Activated naive CD4-positive, alpha-beta T cell treated with anti-CD3 and anti-CD28 coated beads, Interleukin-2, amount 50 U/mL, for 16 hours (primary cell): Measurements from ENCODE around the gene CISD1.
"Not testable (repeated sequence)": the region's sequence is repeated elsewhere in the genome, so short reads cannot be mapped to it uniquely, and the experiment has no call there.

Experiments used
- DNase-seq: peaks from one replicate; pipeline ENCODE4 v3.0.0-alpha.2; 2020

The CISD1 gene

DNA sequence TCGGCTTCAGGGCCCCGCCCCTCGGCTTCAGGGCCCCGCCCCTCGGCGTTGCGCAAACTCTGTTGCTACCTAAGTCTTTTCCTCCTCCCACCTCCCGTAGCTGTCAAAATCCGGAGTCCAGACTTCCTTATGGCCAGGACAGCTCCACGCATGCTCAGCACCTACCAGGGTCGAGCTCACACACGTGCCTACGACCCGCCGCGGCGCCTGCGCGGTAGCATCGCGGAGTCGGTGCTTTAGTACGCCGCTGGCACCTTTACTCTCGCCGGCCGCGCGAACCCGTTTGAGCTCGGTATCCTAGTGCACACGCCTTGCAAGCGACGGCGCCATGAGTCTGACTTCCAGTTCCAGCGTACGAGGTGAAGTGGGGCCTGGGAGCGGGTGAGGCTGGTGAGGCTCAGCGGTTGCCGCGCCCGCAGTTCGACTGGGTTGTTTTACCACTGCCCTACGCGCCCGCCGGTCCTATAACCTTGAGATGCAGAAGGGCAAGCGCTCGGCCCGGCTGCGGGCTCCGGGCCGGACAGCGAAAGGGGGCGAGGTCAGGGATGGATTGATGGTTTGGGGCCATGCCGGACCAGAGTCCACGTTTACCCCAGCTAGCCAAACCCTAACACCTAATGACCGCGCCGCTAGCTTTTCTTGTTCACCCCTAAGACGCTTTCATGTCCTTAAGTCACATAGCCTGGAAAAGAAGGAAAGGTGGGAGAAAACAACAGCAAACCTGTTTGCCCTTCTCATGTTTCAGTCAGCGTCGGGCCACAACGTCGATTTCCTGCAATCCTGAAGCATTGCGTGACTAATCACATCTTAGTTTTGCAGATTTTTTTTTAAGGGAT lies at the start of gene CISD1:
TSS of gene CISD1 (plus strand) at position 217 of the 836 bp plus-strand sequence. CDS start at position 329, 112 bp downstream.
- peak; percentile 95 for DNase-seq

DNA sequence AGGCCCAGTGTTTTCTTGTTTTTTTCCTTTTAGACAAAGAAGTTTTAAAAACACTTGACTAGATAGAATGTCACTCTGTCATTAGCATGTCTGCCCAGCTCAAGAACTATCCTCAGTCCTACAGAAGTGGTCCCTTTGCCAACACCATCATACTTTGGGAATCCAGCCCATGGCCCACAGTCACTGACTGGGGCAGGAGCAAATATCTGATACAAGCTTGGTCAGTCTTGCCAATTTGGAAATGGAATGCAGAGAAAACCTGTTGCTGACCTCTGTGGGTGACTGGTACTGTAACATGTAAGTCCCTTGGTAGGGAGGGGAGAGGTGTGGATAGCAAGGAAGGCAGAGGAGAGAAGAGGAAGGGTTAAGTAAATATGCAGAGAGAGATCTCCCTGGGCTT lies 49.1 kb upstream of the CISD1 start:
- DNase-seq, result no peak

DNA sequence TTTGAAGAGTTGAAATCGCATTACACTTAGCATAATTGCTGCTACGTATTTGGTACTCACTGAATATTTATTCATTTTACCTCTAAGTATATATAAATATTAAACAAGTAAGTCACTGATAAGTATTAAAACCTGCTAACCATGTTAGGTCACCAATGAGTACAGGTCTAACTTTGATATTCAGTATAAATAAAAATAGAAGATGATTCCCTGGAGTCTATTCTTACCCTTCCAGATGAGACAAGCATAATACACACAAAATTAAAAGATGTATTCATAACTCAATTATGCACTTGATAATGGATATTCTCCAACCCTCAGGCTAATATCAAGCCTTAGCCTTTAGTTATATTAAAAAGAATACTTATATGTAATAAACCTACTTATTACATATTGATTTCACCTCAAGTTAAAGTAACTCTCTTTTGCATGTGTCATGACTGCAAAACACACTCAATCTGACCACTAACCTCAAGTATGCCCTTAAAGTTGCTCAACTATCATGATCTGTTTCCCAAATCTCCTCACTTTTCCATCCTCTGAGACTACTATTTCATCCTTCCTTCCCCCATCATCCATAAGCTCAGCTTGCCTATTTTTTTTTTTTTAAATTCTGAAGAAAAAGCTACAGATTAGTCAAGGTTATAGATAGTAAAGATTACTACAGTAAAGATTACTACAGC lies 48.1 kb upstream of the CISD1 start:
- DNase-seq, result no peak

DNA sequence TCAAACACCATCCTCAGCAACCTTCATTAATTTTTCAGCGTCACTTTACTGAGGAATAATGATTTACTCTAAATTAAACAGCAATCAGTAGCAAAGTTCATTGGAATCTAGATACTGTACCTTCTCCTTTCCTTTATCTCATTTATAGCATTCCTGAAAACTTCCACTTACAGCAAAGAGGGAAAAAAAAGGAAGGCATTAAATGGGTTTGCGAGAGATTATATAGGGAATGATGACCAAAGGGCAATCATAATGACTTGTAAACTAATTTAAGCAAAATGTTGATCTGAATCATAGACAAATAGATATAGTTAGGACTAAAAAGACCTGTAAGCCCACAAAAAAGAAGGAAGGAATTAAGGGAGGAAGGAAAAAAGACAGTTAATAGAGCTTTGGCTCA lies 43.3 kb upstream of the CISD1 start:
- no peak for DNase-seq

DNA sequence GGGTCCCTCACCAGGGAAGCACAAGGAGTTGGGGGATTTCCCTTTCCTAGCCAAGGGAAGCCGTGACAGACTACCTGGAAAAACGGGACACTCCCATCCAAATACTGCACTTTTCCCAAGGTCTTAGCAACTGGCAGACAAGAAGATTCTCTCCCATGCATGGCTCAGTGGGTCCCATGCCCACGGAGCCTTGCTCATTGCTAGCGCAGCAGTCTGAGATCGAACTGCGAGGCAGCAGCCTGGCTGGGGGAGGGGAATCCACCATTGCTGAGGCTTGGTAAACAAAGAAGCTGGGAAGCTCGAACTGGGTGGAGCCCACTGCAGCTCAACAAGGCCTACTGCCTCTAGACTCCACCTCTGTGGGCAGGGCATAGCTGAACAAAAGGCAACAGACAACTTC lies 39.1 kb upstream of the CISD1 start:
- not testable (repeated sequence) for DNase-seq

DNA sequence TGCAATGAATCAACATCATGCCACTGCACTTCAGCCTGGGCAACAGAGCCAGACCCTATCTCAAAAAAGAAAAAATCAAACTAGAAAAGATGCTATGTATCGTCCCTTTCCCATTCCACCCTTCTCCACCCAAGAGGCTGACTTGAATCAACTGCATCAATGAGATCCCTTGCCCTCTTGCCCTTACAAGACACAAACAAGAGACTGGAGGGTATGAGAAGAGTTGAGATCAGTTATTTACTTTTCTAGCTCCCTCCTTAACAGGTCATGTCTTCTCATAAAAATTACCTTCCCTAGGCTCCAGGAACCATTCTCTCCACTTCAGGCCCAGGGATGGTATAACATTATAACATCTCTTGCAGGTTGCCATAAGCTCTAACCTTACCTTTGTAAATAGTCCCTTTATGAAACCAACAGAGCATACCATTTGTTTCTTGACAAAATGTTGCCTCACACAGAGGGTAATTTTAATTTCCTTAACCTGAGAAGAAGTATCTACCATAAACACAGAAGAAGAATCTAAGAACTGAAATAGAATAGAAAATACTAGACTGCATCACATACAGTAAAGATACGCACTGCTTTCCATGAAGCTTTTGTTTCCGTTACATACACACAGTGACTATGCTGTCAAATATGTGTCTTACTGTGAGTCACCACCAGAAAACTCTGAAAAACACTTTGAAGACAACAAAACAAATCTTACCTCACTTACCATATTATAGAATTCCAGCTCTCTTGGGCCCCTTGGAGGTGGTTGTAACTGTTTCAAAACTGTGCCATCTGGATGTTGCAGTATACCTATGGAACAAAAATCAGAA lies 31.7 kb upstream of the CISD1 start:
- no peak for DNase-seq

DNA sequence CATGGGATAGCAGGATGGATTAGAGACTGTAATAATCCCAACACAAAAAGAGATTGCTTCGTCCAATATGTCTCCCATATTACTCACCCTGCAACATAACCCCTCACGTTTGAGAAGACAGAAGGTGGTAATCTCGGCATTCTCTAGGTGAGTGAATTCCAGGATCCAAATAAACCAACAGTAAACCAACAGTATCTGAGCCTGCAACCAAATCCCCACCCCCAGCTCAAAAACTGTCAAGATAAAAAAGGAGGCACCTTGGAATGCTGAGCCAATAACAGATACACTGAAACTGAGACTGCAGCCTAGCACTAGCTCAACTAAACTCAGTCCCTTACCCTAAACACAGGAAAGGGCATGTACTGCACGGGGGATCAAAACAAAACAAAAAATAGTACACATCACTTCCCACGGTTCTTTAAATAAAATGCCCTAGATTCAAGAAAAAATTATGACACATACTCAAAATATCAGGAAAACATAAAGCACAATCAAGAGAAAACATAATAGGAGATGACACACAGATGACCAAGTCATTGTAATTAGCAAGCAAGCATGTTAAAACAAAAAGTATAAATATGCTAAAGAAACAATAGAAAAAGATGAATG lies 29.3 kb upstream of the CISD1 start:
- DNase-seq, result no peak

DNA sequence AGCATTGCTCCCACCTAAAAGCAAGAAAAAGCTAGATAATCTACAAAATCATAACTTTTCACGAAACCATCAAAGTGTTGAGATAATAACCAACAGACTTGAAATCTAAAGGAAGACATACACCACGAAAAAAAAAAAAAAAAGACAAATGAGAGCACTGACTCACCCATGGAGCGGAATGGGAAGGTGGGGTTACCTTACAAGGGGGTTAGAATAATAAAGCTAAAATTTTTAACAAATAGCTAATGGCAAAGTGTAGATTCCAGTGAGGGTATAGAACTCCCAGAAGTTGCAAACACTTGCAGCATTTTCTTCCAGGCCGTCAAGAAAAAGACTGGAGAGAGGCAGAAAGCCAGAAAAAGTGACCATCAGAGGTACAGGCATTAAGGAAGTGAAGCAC lies 28.4 kb upstream of the CISD1 start:
- no peak for DNase-seq

DNA sequence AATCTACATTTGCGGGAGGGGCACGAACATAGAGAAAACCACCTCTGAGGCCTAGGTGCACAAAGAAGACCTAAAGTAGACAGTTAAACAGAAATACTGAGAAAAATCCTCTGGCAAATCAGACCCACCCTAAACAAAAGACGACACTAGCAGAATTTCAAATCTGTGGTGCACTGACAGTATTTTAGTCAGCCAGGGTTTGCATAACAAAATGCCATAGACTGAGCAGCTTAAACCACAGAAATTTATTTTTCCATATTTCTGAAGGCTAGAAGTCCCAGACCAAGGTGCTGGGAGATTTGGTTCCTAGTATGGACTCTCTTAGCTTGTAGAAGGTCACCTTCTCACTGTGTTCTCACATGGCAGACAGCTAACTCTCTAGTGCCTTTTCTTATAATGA lies 27.6 kb upstream of the CISD1 start:
- DNase-seq, result no peak

DNA sequence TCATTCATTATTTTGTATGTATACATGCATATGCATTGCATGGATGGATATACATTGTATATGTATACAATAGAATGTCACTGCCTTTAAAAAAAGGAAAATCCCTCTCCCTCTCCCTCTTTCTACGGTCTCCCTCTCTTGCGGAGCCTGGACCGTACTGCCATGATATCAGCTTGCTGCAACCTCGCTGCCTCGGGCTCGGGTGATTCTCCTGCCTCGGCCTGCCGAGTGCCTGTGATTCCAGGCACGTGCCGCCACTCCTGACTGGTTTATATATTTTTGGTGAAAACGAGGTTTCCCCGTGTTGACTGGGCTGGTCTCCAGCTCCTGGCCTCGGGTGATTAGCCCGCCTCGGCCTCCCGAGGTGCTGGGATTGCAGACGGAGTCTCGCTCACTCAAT lies 25.7 kb upstream of the CISD1 start:
- no peak for DNase-seq

DNA sequence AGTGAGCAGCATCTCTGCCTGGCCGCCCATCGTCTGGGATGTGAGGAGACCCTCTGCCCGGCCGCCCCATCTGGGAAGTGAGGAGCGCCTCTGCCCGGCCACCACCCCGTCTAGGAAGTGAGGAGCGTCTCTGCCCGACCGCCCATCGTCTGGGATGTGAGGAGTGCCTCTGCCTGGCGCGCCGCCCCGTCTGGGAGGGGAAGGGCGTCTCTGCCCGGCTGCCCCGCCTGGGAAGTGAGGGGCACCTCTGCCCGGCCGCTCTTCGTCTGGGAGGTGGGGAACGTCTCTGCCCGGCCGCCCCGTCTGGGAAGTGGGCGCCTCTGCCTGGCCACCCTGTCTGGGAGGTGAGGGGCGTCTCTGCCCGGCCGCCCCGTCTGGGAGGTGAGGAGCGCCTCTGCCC lies 25.2 kb upstream of the CISD1 start:
- DNase-seq, result not testable (repeated sequence)

DNA sequence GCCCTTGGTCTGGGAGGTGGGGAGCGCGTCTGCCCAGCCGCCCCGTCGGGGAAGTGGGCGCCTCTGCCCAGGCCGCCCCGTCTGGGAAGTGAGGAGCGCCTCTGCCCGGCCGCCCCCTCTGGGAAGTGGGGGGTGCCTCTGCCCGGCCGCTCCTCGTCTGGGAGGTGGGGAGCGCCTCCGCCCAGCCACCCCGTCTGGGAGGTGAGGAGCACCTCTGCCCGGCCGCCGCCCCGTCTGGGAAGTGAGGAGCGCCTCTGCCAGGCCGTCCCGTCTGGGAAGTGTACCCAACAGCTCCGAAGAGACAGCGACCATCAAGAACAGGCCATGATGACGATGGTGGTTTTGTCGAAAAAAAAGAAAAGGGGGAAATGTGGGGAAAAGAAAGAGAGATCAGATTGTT lies 24.7 kb upstream of the CISD1 start:
- not testable (repeated sequence) for DNase-seq

DNA sequence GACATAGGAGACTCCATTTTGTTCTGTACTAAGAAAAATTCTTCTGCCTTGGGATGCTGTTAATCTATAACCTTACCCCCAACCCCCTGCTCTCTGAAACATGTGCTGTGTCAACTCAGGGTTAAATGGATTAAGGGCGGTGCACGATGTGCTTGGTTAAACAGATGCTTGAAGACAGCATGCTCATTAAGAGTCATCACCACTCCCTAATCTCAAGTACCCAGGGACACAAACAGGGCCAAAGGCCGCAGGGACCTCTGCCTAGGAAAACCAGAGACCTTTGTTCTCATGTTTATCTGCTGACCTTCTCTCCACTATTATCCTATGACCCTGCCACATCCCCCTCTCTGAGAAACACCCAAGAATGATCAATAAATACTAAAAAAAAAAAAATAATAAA lies 24.3 kb upstream of the CISD1 start:
- DNase-seq, result not testable (repeated sequence)

DNA sequence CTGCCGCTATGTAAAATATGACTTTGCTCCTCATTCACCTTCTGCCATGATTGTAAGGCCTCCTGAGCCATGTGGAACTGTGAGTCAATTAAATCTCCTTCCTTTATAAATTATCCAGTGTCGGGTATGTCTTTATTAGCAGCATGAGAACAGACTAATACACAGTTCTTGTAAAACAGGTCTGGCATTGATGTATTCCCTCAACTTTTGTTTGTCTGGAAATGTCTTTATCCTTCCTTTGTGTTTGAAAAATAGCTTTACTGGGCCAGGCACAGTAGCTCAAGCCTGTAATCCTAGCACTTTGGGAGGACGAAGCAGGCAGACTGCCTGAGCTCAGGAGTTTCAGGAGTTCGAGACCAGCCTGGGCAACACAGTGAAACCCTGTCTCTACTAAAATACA lies 15.8 kb upstream of the CISD1 start:
- DNase-seq, result no peak

DNA sequence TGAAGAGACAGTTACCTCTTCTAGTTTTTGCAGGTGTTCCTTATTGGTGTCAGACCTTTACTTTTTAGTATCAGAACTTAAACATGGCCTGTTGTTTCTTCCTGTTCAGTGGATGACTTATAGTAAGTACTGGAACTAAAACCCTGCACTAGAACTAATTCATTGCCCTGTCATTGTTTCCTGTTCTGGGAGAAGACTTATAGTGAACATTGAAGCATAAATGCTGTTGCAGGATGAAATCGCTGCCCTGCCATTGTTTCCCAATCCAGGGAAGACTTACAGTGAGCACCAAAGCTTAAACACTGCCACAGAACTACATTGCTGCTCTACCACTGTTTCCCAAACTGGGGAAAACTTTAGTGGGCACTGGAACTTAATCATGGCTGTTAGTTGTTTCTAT lies 14.3 kb upstream of the CISD1 start:
- DNase-seq, result no peak

DNA sequence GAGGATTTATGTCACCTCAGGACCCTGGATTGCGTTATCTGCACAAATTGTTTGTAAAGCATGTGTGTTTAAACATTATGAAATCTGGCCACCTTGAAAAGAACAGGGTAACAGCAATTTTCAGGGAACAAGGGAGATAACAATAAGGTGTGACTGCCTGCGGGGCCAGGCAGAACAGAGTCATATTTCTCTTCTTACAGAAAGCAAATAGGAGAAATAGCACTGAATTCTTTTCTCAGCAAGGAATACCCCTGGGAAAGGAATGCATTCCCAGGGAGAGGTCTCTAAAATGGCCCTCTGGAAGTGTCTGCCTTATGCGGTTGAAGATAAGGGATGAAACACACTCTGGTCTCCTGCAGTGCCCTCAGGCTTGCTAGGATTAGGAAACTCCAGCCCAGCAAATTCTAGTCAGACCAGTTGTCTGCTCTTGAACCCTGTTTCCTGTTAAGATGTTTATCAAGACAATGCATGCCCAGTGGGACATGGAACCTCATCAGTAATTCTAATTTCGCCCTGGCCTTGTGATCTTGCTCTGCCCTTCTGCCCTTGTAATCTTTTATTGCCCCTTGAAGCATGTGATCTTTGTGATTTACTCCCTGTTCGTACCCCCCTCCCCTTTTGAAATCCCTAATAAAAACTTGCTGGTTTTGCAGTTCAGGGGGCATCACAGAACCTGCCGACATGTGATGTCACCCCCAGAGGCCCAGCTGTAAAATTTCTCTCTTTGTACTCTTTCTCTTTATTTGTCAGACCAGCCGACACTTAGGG lies 12.8 kb upstream of the CISD1 start:
- not testable (repeated sequence) for DNase-seq

DNA sequence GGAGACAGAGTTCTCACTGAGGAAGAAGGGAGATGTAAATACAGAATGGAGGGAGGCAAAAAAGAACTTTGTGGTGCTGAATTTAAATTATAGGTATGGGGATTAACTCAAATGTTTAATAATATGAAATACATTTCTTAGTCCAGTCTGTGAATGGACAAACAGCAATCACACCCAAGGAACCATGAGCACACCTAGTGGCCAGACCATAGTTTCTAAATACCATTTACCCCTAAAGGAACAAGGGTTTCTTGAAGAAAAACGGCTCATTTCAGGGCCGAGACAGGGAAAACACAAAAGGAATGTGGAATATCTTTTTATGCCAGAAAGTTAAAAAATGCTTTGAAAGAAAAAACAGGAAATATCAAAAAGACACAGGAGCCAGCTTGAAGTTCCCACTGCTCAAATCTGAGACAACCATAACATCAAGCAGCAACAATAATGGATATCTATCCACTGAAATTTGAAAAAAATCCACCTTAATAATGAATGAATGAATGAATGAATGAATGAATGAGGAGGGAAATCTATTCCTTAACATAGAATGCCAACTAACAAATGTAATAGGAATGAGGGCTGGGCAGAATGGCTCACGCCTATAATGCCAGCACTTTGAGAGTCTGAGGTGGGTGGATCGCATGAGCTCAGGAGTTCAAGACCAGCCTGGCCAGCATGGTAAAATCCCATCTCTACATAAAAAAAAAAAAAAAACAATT lies 9.8 kb upstream of the CISD1 start:
- no peak for DNase-seq

DNA sequence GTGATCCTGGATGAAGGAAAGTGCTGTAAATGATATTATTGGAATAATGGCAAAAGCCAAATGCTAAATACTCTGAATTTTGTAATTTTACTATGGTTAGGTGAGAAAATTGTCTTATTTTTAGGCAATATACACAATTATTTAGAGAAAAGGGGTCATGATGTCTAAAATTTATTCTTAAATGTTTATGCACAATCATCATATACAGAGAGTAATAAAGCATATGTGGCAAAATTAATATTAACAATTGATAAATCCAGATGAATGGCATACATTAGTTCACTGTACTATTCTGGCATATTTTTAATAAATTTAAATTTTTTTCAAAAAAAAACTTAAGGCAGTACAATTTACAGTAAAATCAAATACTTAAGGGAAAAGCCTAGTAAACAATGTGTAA lies 8.6 kb upstream of the CISD1 start:
- DNase-seq, result no peak

DNA sequence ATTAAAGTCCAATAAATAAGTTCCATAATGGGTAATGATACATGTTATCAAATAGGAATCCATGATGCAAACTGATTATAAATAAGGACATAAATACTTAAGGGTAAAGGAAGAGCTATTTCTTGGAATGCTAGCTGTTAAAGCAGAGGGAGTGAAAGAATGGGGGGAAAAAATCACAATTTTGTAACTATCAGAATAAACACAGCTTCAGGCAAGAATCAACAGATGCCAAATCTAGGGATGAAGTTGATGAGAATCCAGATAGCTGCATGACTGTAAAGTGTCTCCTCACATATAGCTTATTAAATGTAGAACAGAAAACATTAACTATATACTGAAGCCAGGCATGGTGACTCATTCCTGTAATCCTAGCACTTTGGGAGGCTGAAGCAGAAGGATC lies 6.2 kb upstream of the CISD1 start:
- no peak for DNase-seq

DNA sequence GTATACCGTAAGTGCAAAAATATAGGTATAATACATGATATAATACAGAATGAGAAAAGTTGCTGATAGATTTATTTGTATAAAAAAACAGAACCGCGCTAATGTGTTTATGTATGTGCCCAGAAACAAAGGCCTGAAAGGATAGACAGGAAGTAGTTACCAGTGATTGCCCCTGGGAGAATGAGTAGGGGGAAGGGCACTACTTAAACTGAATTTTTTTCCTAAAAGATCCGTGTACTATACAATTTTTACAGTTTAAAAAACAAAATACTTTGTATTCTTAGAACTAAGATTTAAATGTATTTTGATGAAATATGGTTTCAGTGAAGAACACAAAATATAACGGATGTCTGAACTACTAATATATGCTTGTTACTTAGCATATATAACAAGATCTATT lies 4.2 kb upstream of the CISD1 start:
- no peak for DNase-seq

DNA sequence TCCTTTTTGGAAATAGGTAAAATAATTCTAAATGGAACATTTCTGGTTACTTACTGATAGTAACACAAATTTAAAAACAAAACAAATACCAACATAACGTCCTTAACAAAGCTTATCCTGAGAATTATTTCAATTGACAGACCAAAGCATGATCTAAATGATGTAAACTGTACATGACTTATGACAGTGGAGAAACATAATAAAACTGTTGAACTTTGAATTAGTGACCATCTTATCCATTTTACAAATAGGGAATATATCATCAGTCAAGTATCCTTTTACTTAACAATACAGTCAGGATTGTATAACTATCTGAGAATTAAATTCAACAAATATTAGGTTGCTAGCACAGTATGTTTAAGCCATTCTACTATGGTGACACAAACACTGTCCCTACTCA lies 3.7 kb upstream of the CISD1 start:
- DNase-seq, result no peak
